GM19240 (cell line): Measurements from ENCODE around the gene CHPF.
A peak's percentile ranks its signal among the peaks of the same experiment; 100 is the strongest.

ENCODE experiments used
- DNase-seq: peaks from one replicate; pipeline ENCODE4 v3.0.0; 2011; ENCODE audit warnings: low spot score; ENCODE audit not compliant: insufficient read length

Gene CHPF

GRCh38 chr2:219552382-219553167 lies 9.0 kb upstream of the CHPF start:
- peak; percentile 69 for DNase-seq

GRCh38 chr2:219551441-219552381 lies 8.1 kb upstream of the CHPF start:
- no peak for DNase-seq

DNA sequence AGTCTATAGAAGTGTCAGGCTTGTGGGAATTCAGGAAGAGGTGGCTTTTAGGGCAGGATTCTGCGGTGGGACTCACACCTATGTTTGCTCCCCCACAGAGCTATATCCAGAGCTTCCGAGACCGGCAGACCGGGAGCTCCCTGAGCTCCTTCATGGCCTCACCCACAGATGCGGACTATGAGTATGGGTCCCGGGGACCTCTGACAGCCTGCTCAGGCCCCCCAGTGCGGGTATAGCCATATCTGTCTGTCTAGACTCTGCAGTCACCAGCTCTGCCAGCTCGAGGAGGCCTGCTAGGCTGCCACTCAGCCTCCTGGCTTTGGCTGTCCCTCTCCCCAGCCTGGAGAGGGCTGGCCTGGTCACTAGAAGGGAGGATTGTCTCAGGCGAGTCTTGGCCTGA lies 6.0 kb upstream of the CHPF start:
- DNase-seq: no peak

DNA sequence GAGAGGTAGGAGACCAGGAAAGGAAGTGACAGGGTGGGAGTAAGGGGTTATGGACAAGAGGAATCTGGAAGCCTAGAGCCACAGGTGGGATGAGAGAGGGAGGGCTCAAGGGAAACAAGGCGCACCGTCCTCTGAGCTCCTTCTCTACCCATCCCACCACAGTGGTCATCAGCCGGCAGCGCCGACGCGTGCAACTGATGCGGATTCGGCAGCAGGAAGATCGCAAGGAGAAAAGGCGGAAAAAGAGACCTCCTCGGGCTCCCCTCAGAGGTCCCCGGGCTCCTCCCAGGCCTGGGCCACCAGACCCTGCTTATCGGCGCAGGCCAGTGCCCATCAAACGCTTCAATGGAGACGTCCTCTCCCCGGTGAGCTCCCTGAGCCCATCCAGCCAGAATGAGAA lies 5.4 kb upstream of the CHPF start:
- DNase-seq: no peak

GRCh38 chr2:219547621-219548020 lies 4.0 kb upstream of the CHPF start:
- no peak for DNase-seq

- DNase-seq: no peak
Measured at GRCh38 chr2:219545943-219546352, 2.3 kb upstream of the CHPF start.

- no peak for DNase-seq
Measured at GRCh38 chr2:219545295-219545942, 1.8 kb upstream of the CHPF start.

DNA sequence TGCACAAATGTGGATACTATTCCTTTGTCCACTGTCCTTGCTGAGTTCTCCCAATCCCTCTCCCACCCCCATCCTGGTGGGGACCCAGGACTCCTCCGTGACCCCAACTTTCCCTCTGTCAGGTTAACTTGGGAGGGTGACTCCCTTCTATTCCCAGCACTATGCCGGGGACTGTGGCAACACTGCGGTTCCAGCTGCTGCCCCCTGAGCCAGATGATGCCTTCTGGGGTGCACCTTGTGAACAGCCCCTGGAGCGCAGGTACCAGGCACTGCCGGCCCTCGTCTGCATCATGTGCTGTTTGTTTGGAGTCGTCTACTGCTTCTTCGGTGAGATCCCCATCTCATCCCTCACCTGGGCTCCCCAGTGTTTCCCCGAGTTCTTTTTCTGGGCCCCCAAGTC lies 958 bp upstream of the CHPF start:
- no peak for DNase-seq

- DNase-seq: no peak
Measured at GRCh38 chr2:219542931-219543595, 546 bp downstream of the CHPF start.

GRCh38 chr2:219541611-219542180 lies 1.9 kb downstream of the CHPF start:
- peak; percentile 95 for DNase-seq

DNA sequence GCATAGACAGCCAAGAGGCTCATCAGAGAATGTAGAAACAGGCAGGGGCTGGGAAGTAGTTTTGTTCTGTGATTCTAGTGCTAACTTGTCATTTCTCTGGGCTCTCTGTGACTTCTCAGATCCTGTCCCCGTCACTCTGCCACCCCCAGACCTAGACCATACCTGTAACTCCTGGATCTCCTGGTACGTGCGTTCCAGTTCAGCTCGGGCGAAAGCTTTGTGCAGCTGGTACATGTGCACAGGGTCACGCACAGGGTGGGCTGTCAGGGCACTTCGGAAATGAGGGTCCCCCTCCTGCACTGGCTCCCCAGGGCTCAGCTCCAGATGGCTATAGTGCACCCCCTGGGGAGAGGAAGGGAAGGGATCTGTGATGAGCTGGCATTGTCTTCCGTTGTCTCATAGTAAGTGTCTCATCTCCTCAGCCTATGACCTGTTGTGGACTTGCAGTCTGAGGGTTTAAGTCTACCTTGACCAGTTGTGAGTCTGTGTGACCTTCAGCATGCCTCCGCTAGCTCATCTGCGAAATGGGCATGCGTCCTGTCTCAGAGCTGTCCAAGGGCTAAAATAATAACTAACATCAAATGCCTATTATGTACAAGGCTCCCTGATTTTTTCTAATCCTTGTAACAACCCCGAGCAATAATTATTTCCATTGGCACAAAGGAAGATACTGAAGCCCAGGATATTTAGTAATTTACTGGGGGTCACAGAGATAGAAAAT lies 2.7 kb downstream of the CHPF start:
- no peak for DNase-seq

- DNase-seq: no peak
Measured at GRCh38 chr2:219539926-219540678, 3.5 kb downstream of the CHPF start.

DNA sequence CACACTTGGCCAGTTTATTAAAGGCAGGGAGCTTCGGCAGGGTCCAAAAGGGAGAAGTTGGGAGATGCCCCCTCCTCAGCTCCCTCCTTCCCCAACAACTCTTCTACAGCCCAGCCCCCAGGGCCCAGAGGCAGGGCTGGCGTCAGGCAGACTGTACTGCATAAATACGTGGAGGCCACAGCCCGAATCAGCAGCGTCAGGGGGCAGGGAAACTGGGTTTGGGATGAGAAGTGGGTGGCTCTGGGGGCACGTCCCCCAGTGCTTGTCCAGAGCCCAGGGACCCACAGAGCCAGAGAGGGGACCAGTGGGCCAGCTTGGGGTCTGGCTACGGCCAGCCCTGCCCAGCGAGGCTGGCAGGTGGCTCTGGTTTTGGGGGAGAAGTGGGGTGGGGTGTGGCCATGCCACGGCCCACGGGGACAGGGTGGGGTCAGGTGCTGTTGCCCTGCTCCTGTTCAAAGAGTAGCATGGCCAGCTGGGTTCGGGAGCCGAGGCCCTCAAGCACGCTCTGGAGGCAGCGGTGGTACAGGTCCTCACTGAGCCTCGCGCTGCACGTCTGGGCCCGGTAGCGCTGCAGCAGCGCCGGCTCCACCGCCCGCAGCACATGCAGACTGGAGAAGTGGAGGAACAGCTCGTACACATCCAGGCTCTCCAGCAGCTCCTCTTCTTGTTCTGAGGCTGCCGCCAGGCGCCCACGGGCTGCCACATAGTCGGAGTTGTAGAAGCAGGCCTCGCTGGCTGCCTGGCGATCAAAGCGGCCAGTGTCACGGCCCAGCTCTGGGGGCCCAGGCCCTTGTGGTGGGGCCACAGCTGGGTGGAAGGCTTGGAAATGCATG lies 4.4 kb downstream of the CHPF start:
- DNase-seq: no peak

DNA sequence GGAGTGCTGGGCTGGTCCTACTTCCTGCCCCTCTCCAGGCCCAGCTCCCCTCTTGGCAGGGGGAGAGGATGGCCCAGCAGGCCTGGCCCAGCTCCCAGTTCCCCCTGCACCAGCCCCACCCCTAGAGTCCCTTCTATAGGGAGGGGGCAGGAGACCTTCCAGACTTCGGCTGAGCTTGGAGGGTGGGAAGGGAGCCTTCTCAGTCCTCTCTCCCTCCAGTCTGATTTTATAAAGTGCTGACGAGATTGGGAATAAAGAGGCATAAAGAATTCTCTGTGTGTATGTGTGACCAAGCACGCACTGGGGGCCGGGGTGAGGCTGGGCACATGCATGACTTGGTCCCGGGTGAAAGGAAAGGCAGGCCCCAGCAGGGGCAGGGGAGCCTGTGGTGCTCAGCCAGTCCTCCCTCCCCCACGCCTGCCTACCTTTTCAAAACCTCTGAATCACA lies 5.1 kb downstream of the CHPF start:
- DNase-seq: no peak

- DNase-seq: no peak
Measured at GRCh38 chr2:219537657-219538488, 5.7 kb downstream of the CHPF start.

DNA sequence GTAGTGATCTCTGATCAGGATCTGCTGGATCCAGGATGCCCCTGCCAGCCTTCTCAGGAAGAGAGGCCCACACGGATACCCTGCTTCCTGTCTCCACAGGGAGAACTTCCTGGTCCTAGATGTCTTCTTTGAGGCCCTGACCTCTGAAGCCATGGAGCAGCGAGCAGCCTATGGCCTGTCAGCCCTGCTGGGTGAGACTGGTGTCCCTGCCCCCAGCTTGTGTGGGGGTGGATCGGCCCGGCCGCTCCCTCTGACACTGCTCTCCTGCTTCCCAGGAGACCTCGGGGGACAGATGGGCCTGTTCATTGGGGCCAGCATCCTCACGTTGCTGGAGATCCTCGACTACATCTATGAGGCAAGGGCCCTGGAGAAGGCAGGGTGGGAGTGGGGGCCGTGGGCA lies 6.6 kb downstream of the CHPF start:
- no peak for DNase-seq

DNA sequence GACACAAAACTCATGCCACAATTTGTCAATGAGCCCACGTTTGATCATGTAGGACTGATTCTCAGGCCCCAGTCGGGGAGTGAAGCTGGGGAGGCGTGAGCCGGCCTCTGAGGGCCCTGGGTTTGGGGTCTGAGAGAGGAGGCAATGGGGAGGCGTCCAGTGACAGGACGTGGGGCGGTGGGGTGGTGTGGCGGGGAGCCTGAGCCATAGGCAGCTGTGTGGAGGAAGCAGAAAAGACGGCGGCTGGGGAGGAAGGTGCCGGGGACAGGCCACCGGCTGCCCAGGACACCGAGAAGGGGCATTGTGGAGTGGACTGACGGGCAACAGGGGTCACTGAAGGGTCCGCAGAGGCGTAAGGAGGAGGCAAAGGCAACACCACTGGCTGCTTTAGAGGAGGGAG lies 7.2 kb downstream of the CHPF start:
- DNase-seq: no peak
